Tibial artery (tissue), 4 donors: ENCODE data around the gene SERPINA10.

ENCODE experiments used
- DNase-seq, 2 donors: peaks; one replicate each; pipeline ENCODE4 v3.0.0-alpha.2; 2019
- H3K27ac ChIP-seq, 2 donors: fragments of 200-600 bp; sonication (generic) in 1 of 2; 1 replicate in 1 of 2; 2 replicates in 1 of 2; pipeline ENCODE4 v1.5.1; 2018 to 2019; ENCODE audit warnings: mild to moderate bottlenecking in 1 of 2
- H3K27me3 ChIP-seq, 2 donors: fragments of 200-600 bp; sonication (generic) in 1 of 2; one replicate each; pipeline versions ENCODE4 v1.5.1 to v1.6.0; 2016 to 2019
- H3K36me3 ChIP-seq, 3 donors: fragments of 200-600 bp; sonication (generic) in 2 of 3; one replicate each; pipeline ENCODE4 v1.5.1; 2016 to 2019; ENCODE audit warnings: mild to moderate bottlenecking in 2 of 3
- H3K4me1 ChIP-seq, 4 donors: fragments of 200-600 bp; sonication (generic) in 2 of 4; 1 replicate in 3 of 4; 2 replicates in 1 of 4; pipeline ENCODE4 v1.5.1; 2016 to 2019
- H3K4me3 ChIP-seq, 2 donors: fragments of 200-600 bp; sonication (generic) in 1 of 2; 1 replicate in 1 of 2; 2 replicates in 1 of 2; pipeline ENCODE4 v1.5.1; 2018 to 2019; ENCODE audit warnings: mild to moderate bottlenecking in 2 of 2
- H3K9me3 ChIP-seq, 3 donors: fragments of 200-600 bp; sonication (generic) in 1 of 3; one replicate each; pipeline ENCODE4 v1.5.1; 2016 to 2019
- intact Hi-C: fragments of 100-400 bp; cut with DNase I; formaldehyde crosslinking; loops from one replicate; pipeline ENCODE4 v1.15.0; 2023; ENCODE audit warnings: low total_unique reads
- TF ChIP-seq, protein P1 (sequence below), 2 experiments: fragments of 200-600 bp in 1 of 2; fragments of 450-650 bp in 1 of 2; IDR thresholded peaks; one replicate each; pipeline ENCODE4 v1.5.1; 2017 to 2019; ENCODE audit warnings: antibody characterized with exemption in 2 of 2, mild to moderate bottlenecking in 1 of 2, moderate library complexity in 1 of 2

Gene SERPINA10

GRCh38 chr14:94237046-94237445 lies 56.0 kb downstream of the SERPINA10 start:
- no peaks in the 10 kb centered on the region for H3K36me3 ChIP-seq
- no peak overlapping the region for H3K4me3 ChIP-seq
- no peaks in the 10 kb centered on the region for H3K9me3 ChIP-seq
- TF ChIP-seq, protein P1, sequence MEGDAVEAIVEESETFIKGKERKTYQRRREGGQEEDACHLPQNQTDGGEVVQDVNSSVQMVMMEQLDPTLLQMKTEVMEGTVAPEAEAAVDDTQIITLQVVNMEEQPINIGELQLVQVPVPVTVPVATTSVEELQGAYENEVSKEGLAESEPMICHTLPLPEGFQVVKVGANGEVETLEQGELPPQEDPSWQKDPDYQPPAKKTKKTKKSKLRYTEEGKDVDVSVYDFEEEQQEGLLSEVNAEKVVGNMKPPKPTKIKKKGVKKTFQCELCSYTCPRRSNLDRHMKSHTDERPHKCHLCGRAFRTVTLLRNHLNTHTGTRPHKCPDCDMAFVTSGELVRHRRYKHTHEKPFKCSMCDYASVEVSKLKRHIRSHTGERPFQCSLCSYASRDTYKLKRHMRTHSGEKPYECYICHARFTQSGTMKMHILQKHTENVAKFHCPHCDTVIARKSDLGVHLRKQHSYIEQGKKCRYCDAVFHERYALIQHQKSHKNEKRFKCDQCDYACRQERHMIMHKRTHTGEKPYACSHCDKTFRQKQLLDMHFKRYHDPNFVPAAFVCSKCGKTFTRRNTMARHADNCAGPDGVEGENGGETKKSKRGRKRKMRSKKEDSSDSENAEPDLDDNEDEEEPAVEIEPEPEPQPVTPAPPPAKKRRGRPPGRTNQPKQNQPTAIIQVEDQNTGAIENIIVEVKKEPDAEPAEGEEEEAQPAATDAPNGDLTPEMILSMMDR (IDR thresholded peaks at IDR 0.05), result no peak
- no peaks in the 10 kb centered on the region for H3K27me3 ChIP-seq
- DNase-seq, result no peak
- no peaks in the 10 kb centered on the region for H3K4me1 ChIP-seq
- intact Hi-C loops, result no loop called here
- H3K27ac ChIP-seq, result no peak overlapping the region
